Measurements from ENCODE around the gene TMPRSS11A.

GRCh38 chr4:67894659-67895058 lies 68.6 kb downstream of the TMPRSS11A start:
- no peak for TF ChIP-seq FOXK1 (CRISPR knock-in tag; IDR thresholded peaks at IDR 0.05)
- TF ChIP-seq IRF2 (CRISPR knock-in tag; IDR thresholded peaks at IDR 0.05; ENCODE audit: borderline replicate concordance, low read depth): no peak
- TF ChIP-seq NFE2L1 (CRISPR knock-in tag; IDR thresholded peaks at IDR 0.05): no peak
- TF ChIP-seq ZNF512 (CRISPR knock-in tag; IDR thresholded peaks at IDR 0.05; ENCODE audit: borderline replicate concordance): no peak
- no peak for TF ChIP-seq RELA (CRISPR knock-in tag; IDR thresholded peaks at IDR 0.05; ENCODE audit: borderline replicate concordance)
- TF ChIP-seq CTCF (IDR thresholded peaks at IDR 0.05): no peak
- TF ChIP-seq HMGA2 (CRISPR knock-in tag; IDR thresholded peaks at IDR 0.05): no peak
- TF ChIP-seq, protein P1, sequence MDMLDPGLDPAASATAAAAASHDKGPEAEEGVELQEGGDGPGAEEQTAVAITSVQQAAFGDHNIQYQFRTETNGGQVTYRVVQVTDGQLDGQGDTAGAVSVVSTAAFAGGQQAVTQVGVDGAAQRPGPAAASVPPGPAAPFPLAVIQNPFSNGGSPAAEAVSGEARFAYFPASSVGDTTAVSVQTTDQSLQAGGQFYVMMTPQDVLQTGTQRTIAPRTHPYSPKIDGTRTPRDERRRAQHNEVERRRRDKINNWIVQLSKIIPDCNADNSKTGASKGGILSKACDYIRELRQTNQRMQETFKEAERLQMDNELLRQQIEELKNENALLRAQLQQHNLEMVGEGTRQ (CRISPR knock-in tag; IDR thresholded peaks at IDR 0.05): no peak
- TF ChIP-seq ELF4 (CRISPR knock-in tag; IDR thresholded peaks at IDR 0.05; ENCODE audit: low read depth): no peak
- TF ChIP-seq FOXJ3 (CRISPR knock-in tag; IDR thresholded peaks at IDR 0.05; ENCODE audit: borderline replicate concordance): no peak

Measured in WTC11 (cell line).